Measurements from ENCODE around the gene OFD1.

GRCh38 chrX:13742397-13743176 is 8.0 kb downstream of the OFD1 start:
- TF ChIP-seq ATF3 (IDR thresholded peaks at IDR 0.05; ENCODE audit: insufficient read depth, low read depth, low read length) (no peak), CEBPB (IDR thresholded peaks at IDR 0.05; ENCODE audit: low read depth, low read length) (no peak), POLR2A (IDR thresholded peaks at IDR 0.05; ENCODE audit: control extremely low read depth in 1 of 2, low read depth in 2 of 2, low read length in 2 of 2) (no peak), CTCF (IDR thresholded peaks at IDR 0.05; ENCODE audit: control extremely low read depth in 1 of 3, insufficient read depth in 1 of 3, low read depth in 1 of 3, low read length in 3 of 3) (no peak), EP300 (IDR thresholded peaks at IDR 0.05; ENCODE audit: borderline replicate concordance in 1 of 2, low read depth in 2 of 2, low read length in 2 of 2) (no peak), RFX5 (IDR thresholded peaks at IDR 0.05; ENCODE audit: borderline replicate concordance, low read depth, low read length) (no peak), EZH2 (IDR thresholded peaks at IDR 0.05; ENCODE audit: low read depth, low read length, severe bottlenecking) (no peak), YY1 (IDR thresholded peaks at IDR 0.05; ENCODE audit: low read depth, low read length) (no peak), EGR1 (IDR thresholded peaks at IDR 0.05; ENCODE audit: borderline replicate concordance, low read depth, low read length) (no peak), RAD21 (IDR thresholded peaks at IDR 0.05 in 1 of 2, conservative IDR thresholded peaks at IDR 0.05 in 1 of 2; ENCODE audit: low read depth in 2 of 2, low read length in 2 of 2) (no peak), TCF12 (IDR thresholded peaks at IDR 0.05; ENCODE audit: low read depth, low read length) (no peak), MAX (IDR thresholded peaks at IDR 0.05) (no peak)

All from H1 (cell line).